BLaER1 treated with 17β-estradiol and CSF1 and Interleukin-3, amounts not matched to agents 10 nM and 100 nM (cell line): ENCODE data around the gene ANO6.

Experiments
- H3K27ac ChIP-seq, 11 experiments: shearing (Covaris generic); formaldehyde crosslinking; 2 replicates each; pipeline ENCODE4 v1.8.1; 2022
- H3K27me3 ChIP-seq, 11 experiments: shearing (Covaris generic); formaldehyde crosslinking; 2 replicates each; pipeline ENCODE4 v1.8.1; 2022
- H3K36me3 ChIP-seq, 11 experiments: shearing (Covaris generic); formaldehyde crosslinking; 2 replicates each; pipeline ENCODE4 v1.8.1; 2022
- H3K4me1 ChIP-seq, 10 experiments: shearing (Covaris generic); formaldehyde crosslinking; 2 replicates each; pipeline ENCODE4 v1.8.1; 2022
- H3K4me2 ChIP-seq, 11 experiments: shearing (Covaris generic); formaldehyde crosslinking; 2 replicates each; pipeline ENCODE4 v1.8.1; 2022
- H3K4me3 ChIP-seq, 10 experiments: shearing (Covaris generic); formaldehyde crosslinking; 2 replicates each; pipeline ENCODE4 v1.8.1; 2022
- H3K9ac ChIP-seq, 11 experiments: shearing (Covaris generic); formaldehyde crosslinking; 2 replicates each; pipeline ENCODE4 v1.8.1; 2022
- H3K9me3 ChIP-seq, 11 experiments: shearing (Covaris generic); formaldehyde crosslinking; replicated peaks in 1 of 11; 2 replicates each; pipeline ENCODE4 v1.8.1; 2022
- H4K20me1 ChIP-seq, 11 experiments: shearing (Covaris generic); formaldehyde crosslinking; 2 replicates each; pipeline ENCODE4 v1.8.1; 2022
- Cebpa-rat ChIP-seq, 11 experiments: shearing (Covaris generic); IDR thresholded peaks; 2 replicates each; pipeline ENCODE4 v1.8.1; 2022

ANO6 gene

GRCh38 chr12:45327823-45328383 lies 112.0 kb downstream of the ANO6 start:
- TF ChIP-seq Cebpa-rat (IDR thresholded peaks at IDR 0.05): no peak
- Histone ChIP-seq H3K4me2 (no peak overlapping the region), H3K27ac (no peak overlapping the region)

GRCh38 chr12:45329238-45329637 lies 113.3 kb downstream of the ANO6 start:
- Histone ChIP-seq H3K9me3 (no peaks in the 10 kb centered on the region), H3K27me3 (no peaks in the 10 kb centered on the region), H3K4me1 (no peaks in the 10 kb centered on the region), H3K36me3 (peaks cover 12 to 52% (median 26%) of the 10 kb centered on the region in 11 experiments; a peak in 21 of 22 replicates), H3K9ac (no peak overlapping the region), H3K27ac (no peak overlapping the region), H3K4me2 (no peak overlapping the region), H3K4me3 (no peak overlapping the region), H4K20me1 (peaks cover 0 to 9% (median 0%) of the 10 kb centered on the region in 11 experiments; a peak in 1 of 22 replicates)
- no peak for TF ChIP-seq Cebpa-rat (IDR thresholded peaks at IDR 0.05)

More at GRCh38 chr12:45327823-45328383, 112.0 kb downstream of the ANO6 start:
- peaks cover 0 to 9% (median 0%) of the 10 kb centered on the region in 11 experiments; a peak in 1 of 22 replicates for H4K20me1 ChIP-seq
- H3K27me3 ChIP-seq: no peaks in the 10 kb centered on the region
- peaks cover 12 to 40% (median 20%) of the 10 kb centered on the region in 11 experiments; a peak in 21 of 22 replicates for H3K36me3 ChIP-seq
- H3K4me1 ChIP-seq: no peaks in the 10 kb centered on the region
- H3K4me3 ChIP-seq: no peak overlapping the region
- no peak overlapping the region for H3K9ac ChIP-seq
- H3K9me3 ChIP-seq: no peaks in the 10 kb centered on the region

GRCh38 chr12:45329702-45330101 lies 113.8 kb downstream of the ANO6 start:
- Histone ChIP-seq H3K36me3 (peaks cover 12 to 52% (median 28%) of the 10 kb centered on the region in 11 experiments; a peak in 21 of 22 replicates), H3K27ac (no peak overlapping the region), H3K4me1 (no peaks in the 10 kb centered on the region), H3K4me2 (no peak overlapping the region), H4K20me1 (peaks cover 0 to 9% (median 0%) of the 10 kb centered on the region in 11 experiments; a peak in 1 of 22 replicates), H3K9me3 (no peaks in the 10 kb centered on the region), H3K4me3 (no peak overlapping the region), H3K9ac (no peak overlapping the region), H3K27me3 (no peaks in the 10 kb centered on the region)
- TF ChIP-seq Cebpa-rat (IDR thresholded peaks at IDR 0.05): no peak

- H3K9me3 ChIP-seq: no peaks in the 10 kb centered on the region
- H3K9ac ChIP-seq: no peak overlapping the region
- H3K27me3 ChIP-seq: no peaks in the 10 kb centered on the region
- no peaks in the 10 kb centered on the region for H3K4me1 ChIP-seq
- no peak for TF ChIP-seq Cebpa-rat (IDR thresholded peaks at IDR 0.05)
- H3K4me2 ChIP-seq: no peak overlapping the region
- H4K20me1 ChIP-seq: peaks cover 0 to 9% (median 0%) of the 10 kb centered on the region in 11 experiments; a peak in 1 of 22 replicates
- H3K4me3 ChIP-seq: no peak overlapping the region
- H3K36me3 ChIP-seq: peaks cover 12 to 50% (median 28%) of the 10 kb centered on the region in 11 experiments; a peak in 21 of 22 replicates
- no peak overlapping the region for H3K27ac ChIP-seq
Measured at GRCh38 chr12:45331552-45331951, 115.7 kb downstream of the ANO6 start.

GRCh38 chr12:45334396-45334795 lies 118.5 kb downstream of the ANO6 start:
- Histone ChIP-seq H3K9me3 (no peaks in the 10 kb centered on the region), H4K20me1 (peaks cover 0 to 6% (median 0%) of the 10 kb centered on the region in 11 experiments; a peak in 1 of 22 replicates), H3K27me3 (no peaks in the 10 kb centered on the region), H3K9ac (no peak overlapping the region), H3K4me3 (no peak overlapping the region), H3K27ac (no peak overlapping the region), H3K36me3 (peaks cover 12 to 52% (median 35%) of the 10 kb centered on the region in 11 experiments; a peak in 21 of 22 replicates), H3K4me2 (no peak overlapping the region), H3K4me1 (no peaks in the 10 kb centered on the region)
- TF ChIP-seq Cebpa-rat (IDR thresholded peaks at IDR 0.05): no peak

- Histone ChIP-seq H3K9me3 (no peaks in the 10 kb centered on the region), H3K27me3 (no peaks in the 10 kb centered on the region), H3K4me3 (no peak overlapping the region), H3K9ac (no peak overlapping the region), H3K4me1 (no peaks in the 10 kb centered on the region), H3K27ac (no peak overlapping the region), H3K36me3 (peaks cover 12 to 49% (median 31%) of the 10 kb centered on the region in 11 experiments; a peak in 21 of 22 replicates), H4K20me1 (no peaks in the 10 kb centered on the region), H3K4me2 (no peak overlapping the region)
- TF ChIP-seq Cebpa-rat (IDR thresholded peaks at IDR 0.05): no peak
Measured at GRCh38 chr12:45336331-45336730, 120.4 kb downstream of the ANO6 start.

- H3K4me1 ChIP-seq: no peaks in the 10 kb centered on the region
- H3K4me2 ChIP-seq: no peak overlapping the region
- no peaks in the 10 kb centered on the region for H4K20me1 ChIP-seq
- no peaks in the 10 kb centered on the region for H3K9me3 ChIP-seq
- no peaks in the 10 kb centered on the region for H3K27me3 ChIP-seq
- H3K9ac ChIP-seq: no peak overlapping the region
- no peak overlapping the region for H3K4me3 ChIP-seq
- H3K36me3 ChIP-seq: peaks cover 8 to 48% (median 27%) of the 10 kb centered on the region in 11 experiments; a peak in 21 of 22 replicates
- TF ChIP-seq Cebpa-rat (IDR thresholded peaks at IDR 0.05): no peak
- no peak overlapping the region for H3K27ac ChIP-seq
Measured at GRCh38 chr12:45336762-45337596, 121.1 kb downstream of the ANO6 start.

- H3K4me3 ChIP-seq: no peak overlapping the region
- H3K36me3 ChIP-seq: peaks cover 2 to 48% (median 27%) of the 10 kb centered on the region in 11 experiments; a peak in 19 of 22 replicates
- H3K4me2 ChIP-seq: no peak overlapping the region
- H3K27me3 ChIP-seq: no peaks in the 10 kb centered on the region
- TF ChIP-seq Cebpa-rat (IDR thresholded peaks at IDR 0.05): no peak
- H3K9me3 ChIP-seq: no peaks in the 10 kb centered on the region
- H3K9ac ChIP-seq: no peak overlapping the region
- H3K4me1 ChIP-seq: no peaks in the 10 kb centered on the region
- H4K20me1 ChIP-seq: no peaks in the 10 kb centered on the region
- H3K27ac ChIP-seq: no peak overlapping the region
Measured at GRCh38 chr12:45337835-45338234, 121.9 kb downstream of the ANO6 start.

GRCh38 chr12:45338272-45338671 lies 122.4 kb downstream of the ANO6 start:
- Histone ChIP-seq H3K9ac (no peak overlapping the region), H3K4me2 (no peak overlapping the region), H3K36me3 (peaks cover 6 to 48% (median 31%) of the 10 kb centered on the region in 11 experiments; a peak in 20 of 22 replicates), H3K27ac (no peak overlapping the region), H3K4me1 (no peaks in the 10 kb centered on the region), H3K4me3 (no peak overlapping the region), H4K20me1 (no peaks in the 10 kb centered on the region), H3K9me3 (no peaks in the 10 kb centered on the region), H3K27me3 (no peaks in the 10 kb centered on the region)
- TF ChIP-seq Cebpa-rat (IDR thresholded peaks at IDR 0.05): no peak
